Measurements from ENCODE around the gene SCAANT1.

Gene SCAANT1

DNA sequence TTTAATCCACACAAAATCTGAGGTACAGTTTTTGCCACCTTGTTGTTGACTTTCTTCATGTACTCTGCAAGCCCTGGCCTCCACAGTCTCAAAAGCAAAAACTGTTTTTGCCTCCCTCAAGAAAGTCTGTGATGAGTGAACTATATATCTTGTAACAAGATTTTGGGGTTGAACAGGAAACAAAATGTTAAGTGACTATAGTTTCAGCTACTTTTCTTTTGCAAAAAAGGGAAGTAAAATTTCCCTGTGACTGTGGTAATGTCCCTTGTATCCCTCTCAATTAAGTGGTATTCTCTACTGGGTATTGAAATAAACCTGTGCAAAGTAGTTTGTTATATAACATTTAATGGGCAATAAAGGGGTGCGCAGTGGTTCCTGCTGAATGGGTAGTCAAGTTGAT is 21.3 kb upstream of the SCAANT1 start:
- no peak for DNase-seq

GRCh38 chr3:63932509-63933212 is 20.5 kb upstream of the SCAANT1 start:
- DNase-seq: no peak

- no peak for DNase-seq
Measured at GRCh38 chr3:63931290-63931689, 19.1 kb upstream of the SCAANT1 start.

DNA sequence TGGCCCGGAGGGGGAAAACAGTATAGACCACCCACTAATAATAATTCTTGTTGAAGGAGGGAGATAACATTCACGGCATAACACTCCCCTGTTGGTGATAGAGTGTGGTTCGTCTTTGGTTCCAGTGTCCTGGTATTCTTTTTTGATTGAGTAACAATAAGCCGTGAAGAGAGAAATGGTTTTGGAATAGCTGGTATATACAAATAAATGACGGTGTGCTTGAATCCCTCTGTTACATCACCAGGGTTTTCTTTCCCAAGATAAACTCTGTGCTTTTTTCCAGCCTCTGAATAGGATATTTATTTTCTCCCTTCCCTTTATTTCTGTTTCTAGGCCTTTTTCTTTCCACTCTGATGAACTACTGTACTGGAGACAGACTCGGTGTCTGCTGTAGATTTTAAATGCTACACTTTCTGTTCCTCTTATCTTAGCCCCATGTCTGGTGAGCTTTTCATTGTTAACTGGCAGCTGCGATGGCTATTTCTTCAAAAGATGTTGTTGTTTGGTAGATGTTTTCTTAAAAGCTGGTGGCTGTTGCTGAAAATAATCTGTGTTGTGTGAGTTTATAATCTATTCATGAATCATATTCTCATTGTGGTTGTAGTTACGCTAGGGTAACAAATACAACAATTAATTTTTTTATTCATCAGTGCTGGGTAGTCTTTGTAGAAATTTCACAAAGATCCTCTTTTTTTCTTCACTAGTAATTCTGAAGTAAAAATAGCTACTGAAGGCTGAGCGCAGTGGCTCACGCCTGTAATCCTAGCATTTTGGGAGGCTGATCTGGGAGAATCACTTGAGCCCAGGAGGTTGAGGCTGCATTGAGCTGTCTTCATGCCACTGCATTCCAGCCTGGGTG is 15.5 kb upstream of the SCAANT1 start:
- no peak for DNase-seq

GRCh38 chr3:63926309-63926708 is 14.1 kb upstream of the SCAANT1 start:
- DNase-seq: no peak

- no peak for DNase-seq
Measured at GRCh38 chr3:63922491-63923199, 10.5 kb upstream of the SCAANT1 start.

GRCh38 chr3:63921741-63922482 is 9.7 kb upstream of the SCAANT1 start:
- no peak for DNase-seq

DNA sequence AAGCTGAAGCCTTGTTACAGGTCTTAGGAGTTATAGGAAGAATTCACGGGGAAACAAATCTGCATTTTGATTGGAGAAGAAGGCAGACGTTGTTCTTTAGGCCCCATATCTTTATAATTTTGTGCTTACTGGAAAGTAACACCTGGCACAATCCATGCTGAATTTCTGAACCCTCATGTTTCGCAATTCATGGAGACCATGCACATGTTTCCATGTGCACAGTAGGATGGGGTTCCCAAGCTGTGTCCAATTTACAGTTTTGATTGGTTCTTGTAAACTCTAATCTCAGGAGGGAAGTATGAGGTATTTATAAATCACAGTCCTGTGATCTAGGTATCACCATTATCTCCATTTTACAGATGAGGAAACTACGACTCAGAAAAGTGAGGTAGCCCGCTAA is 7.8 kb upstream of the SCAANT1 start:
- DNase-seq: no peak

- DNase-seq: no peak
Measured at GRCh38 chr3:63918321-63918720, 6.1 kb upstream of the SCAANT1 start.

DNA sequence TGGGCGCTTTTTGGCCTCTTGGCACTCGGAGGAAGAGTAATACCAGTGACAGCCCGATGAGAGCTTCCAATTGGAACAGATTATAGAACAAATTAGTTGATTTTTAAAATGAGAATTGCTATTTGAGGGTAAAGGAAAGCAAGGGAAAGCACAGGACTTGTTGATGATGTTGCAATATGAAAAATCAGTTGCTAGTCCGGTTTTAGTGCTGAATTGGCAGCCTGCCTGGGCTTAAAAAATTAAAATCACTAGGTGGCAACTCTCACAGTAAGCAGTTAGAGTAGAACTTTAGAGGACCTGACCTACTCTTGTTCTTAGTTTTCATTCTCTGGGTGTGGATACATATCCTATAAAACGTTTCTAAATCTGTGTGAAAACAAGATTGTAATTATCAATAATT is 2.1 kb upstream of the SCAANT1 start:
- no peak for DNase-seq

GRCh38 chr3:63912768-63913588 is 795 bp upstream of the SCAANT1 start:
- DNase-seq: peak; percentile 19 to 27 (median 22)

- no peak for DNase-seq
Measured at GRCh38 chr3:63911509-63911872, 692 bp downstream of the SCAANT1 start.

DNA sequence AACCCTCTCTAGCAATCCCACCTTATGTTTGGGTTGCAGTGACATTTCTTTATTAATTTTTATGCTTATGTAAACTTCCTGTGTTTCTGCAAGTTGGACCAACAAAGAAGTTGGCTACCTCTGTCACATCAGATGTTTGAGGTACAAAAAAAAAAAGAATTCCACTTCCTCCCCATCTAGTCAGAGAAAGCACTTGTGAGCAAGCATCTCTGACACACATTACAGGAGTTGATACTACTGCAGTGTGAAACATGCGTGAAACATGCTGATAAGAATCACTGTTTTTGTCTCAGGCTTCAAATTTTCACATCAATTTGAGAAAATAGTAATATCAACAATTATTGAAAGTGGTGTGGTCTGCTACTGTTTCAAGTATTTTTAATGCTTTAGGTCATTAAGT is 1.3 kb downstream of the SCAANT1 start:
- no peak for DNase-seq

- no peak for DNase-seq
Measured at GRCh38 chr3:63910001-63910400, 2.2 kb downstream of the SCAANT1 start.

GRCh38 chr3:63909431-63909830 is 2.8 kb downstream of the SCAANT1 start:
- DNase-seq: no peak

- DNase-seq: no peak
Measured at GRCh38 chr3:63908776-63909175, 3.4 kb downstream of the SCAANT1 start.

GRCh38 chr3:63908081-63908736 is 4.0 kb downstream of the SCAANT1 start:
- DNase-seq: no peak

GRCh38 chr3:63905731-63906620 is 6.2 kb downstream of the SCAANT1 start:
- DNase-seq: no peak

DNA sequence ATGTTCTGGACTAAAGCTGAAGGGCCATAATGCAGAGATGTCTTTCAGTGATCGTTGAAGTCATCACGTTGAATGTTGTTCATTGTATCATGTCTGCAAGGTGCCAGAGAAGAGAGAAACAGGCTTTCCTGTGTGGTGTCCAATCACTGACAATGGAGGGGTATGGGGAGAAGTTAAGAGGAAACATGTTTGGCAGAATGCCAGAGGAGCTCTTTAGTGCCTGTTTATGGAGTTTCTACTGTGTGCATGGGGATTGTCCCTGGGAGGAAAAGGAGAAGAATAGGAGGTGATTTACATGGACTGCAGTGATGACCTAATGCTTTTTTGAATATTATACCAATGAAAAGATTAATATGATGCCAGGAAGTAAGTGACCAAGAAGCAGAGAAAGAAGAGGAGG is 11.7 kb downstream of the SCAANT1 start:
- DNase-seq: no peak

GRCh38 chr3:63900010-63900409 is 12.2 kb downstream of the SCAANT1 start:
- no peak for DNase-seq
